BLaER1 treated with 17β-estradiol and CSF1 and Interleukin-3, amounts not matched to agents 10 nM and 100 nM (cell line): ENCODE data around the gene CLDN19.

Source experiments
- H3K27ac ChIP-seq, 11 experiments: shearing (Covaris generic); formaldehyde crosslinking; 2 replicates each; pipeline ENCODE4 v1.8.1; 2022
- H3K27me3 ChIP-seq, 11 experiments: shearing (Covaris generic); formaldehyde crosslinking; 2 replicates each; pipeline ENCODE4 v1.8.1; 2022
- H3K36me3 ChIP-seq, 11 experiments: shearing (Covaris generic); formaldehyde crosslinking; 2 replicates each; pipeline ENCODE4 v1.8.1; 2022
- H3K4me1 ChIP-seq, 10 experiments: shearing (Covaris generic); formaldehyde crosslinking; 2 replicates each; pipeline ENCODE4 v1.8.1; 2022
- H3K4me2 ChIP-seq, 11 experiments: shearing (Covaris generic); formaldehyde crosslinking; 2 replicates each; pipeline ENCODE4 v1.8.1; 2022
- H3K4me3 ChIP-seq, 10 experiments: shearing (Covaris generic); formaldehyde crosslinking; 2 replicates each; pipeline ENCODE4 v1.8.1; 2022
- H3K9ac ChIP-seq, 11 experiments: shearing (Covaris generic); formaldehyde crosslinking; 2 replicates each; pipeline ENCODE4 v1.8.1; 2022
- H3K9me3 ChIP-seq, 11 experiments: shearing (Covaris generic); formaldehyde crosslinking; replicated peaks in 1 of 11; 2 replicates each; pipeline ENCODE4 v1.8.1; 2022
- H4K20me1 ChIP-seq, 11 experiments: shearing (Covaris generic); formaldehyde crosslinking; 2 replicates each; pipeline ENCODE4 v1.8.1; 2022
- Cebpa-rat ChIP-seq, 11 experiments: shearing (Covaris generic); IDR thresholded peaks; 2 replicates each; pipeline ENCODE4 v1.8.1; 2022

Gene CLDN19, protein sequence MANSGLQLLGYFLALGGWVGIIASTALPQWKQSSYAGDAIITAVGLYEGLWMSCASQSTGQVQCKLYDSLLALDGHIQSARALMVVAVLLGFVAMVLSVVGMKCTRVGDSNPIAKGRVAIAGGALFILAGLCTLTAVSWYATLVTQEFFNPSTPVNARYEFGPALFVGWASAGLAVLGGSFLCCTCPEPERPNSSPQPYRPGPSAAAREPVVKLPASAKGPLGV

GRCh38 chr1:42739753-42740700, at the start of gene CLDN19:
CLDN19 (minus strand) TSS chr1:42740236; CDS start chr1:42740063, 173 bp downstream.
- no peaks in the 10 kb centered on the region for H3K9me3 ChIP-seq
- H3K9ac ChIP-seq: 0 out of 22 replicates have a peak within 1 kb of the TSS, but pooled peaks of 1 of the 11 experiments have one; percentile 26
- no peak within 1 kb of the TSS for H3K27ac ChIP-seq
- TF ChIP-seq Cebpa-rat (IDR thresholded peaks at IDR 0.05): no peak
- H3K4me1 ChIP-seq: peaks cover 31 to 46% (median 41%) of the 10 kb centered on the region in 10 experiments
- H3K27me3 ChIP-seq: no peaks in the 10 kb centered on the region
- peaks cover 0 to 3% (median 0%) of the 10 kb centered on the region in 11 experiments; a peak in 2 of 22 replicates for H3K36me3 ChIP-seq
- H4K20me1 ChIP-seq: peaks cover 0 to 6% (median 0%) of the 10 kb centered on the region in 11 experiments; a peak in 1 of 22 replicates
- peak within 1 kb of the TSS in 7 of 11 experiments; percentile 18 to 82 (median 76); a peak in 12 of 22 replicates for H3K4me2 ChIP-seq
- no peak within 1 kb of the TSS for H3K4me3 ChIP-seq

- Histone ChIP-seq H3K4me1 (peaks cover 13 to 21% (median 15%) of the 10 kb centered on the region in 10 experiments; a peak in 19 of 20 replicates), H3K9me3 (no peaks in the 10 kb centered on the region), H3K9ac (no peak overlapping the region), H3K36me3 (peaks cover 0 to 11% (median 6%) of the 10 kb centered on the region in 11 experiments; a peak in 14 of 22 replicates), H3K27ac (no peak overlapping the region), H3K4me3 (no peak overlapping the region), H3K4me2 (no peak overlapping the region), H3K27me3 (peaks cover 0 to 11% (median 0%) of the 10 kb centered on the region in 11 experiments; a peak in 4 of 22 replicates), H4K20me1 (peaks cover 0 to 12% (median 0%) of the 10 kb centered on the region in 11 experiments; a peak in 2 of 22 replicates)
- no peak for TF ChIP-seq Cebpa-rat (IDR thresholded peaks at IDR 0.05)
Measured at GRCh38 chr1:42788021-42788420, 48.0 kb upstream of the CLDN19 start.

- Histone ChIP-seq H3K4me3 (no peak overlapping the region), H3K9me3 (no peaks in the 10 kb centered on the region), H3K27ac (no peak overlapping the region), H4K20me1 (peaks cover 0 to 12% (median 0%) of the 10 kb centered on the region in 11 experiments; a peak in 2 of 22 replicates), H3K27me3 (peaks cover 0 to 11% (median 0%) of the 10 kb centered on the region in 11 experiments; a peak in 4 of 22 replicates), H3K4me1 (peaks cover 13 to 30% (median 20%) of the 10 kb centered on the region in 10 experiments), H3K36me3 (peaks cover 4 to 30% (median 20%) of the 10 kb centered on the region in 11 experiments; a peak in 20 of 22 replicates), H3K4me2 (peak overlapping the region in 5 of 11 experiments; percentile 66 to 82 (median 71); a peak in 5 of 22 replicates), H3K9ac (no peak overlapping the region)
- TF ChIP-seq Cebpa-rat (IDR thresholded peaks at IDR 0.05): no peak
Measured at GRCh38 chr1:42786097-42786496, 46.1 kb upstream of the CLDN19 start.

DNA sequence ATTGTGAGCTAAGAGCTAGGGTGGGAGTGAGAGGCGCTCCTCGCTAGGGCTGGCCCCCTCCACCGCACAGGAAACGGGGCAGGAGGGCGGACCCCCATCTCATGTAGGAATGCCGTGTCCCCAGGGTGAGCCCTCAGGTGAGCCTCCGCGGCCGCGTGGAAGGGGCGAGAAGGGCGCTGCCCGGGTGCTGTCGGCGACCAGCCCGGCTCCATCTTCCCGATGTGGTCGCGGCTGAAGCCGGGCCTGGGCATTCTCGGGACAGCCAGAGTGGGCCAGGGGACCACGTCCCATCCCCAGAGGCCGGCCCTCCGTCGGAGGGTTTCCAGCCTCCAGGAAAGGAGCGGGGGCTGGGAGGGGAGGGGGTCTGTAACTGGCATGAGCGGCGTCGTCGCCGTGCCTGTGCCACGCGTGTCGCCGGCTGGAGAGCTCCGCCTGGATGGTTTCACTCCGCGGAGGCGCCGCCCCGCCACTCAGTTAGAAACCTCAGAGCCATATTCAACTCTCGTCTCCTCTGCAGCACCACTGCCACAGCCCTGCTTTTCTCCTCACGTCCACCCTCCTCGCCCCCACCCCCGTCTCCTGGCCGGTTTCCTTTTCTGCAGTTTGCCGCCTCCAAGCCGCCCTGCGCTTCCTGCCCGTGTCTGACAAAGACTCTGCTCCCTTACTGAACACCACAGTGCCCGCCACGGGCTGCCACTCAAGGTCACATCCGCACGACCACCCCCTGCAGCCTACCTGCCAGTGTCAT, 45.1 kb upstream of the CLDN19 start, which contains the start of gene TMEM269:
TMEM269 (plus strand) TSS at position 46 of the 748 bp plus-strand sequence. CDS start 4,903 bp downstream, outside the sequence.
- H3K4me3 ChIP-seq: peak within 1 kb of the TSS in 7 of 10 experiments; percentile 12 to 56 (median 28); a peak in 7 of 20 replicates
- TF ChIP-seq Cebpa-rat (IDR thresholded peaks at IDR 0.05): no peak
- no peaks in the 10 kb centered on the region for H3K9me3 ChIP-seq
- H3K27me3 ChIP-seq: peaks cover 0 to 11% (median 0%) of the 10 kb centered on the region in 11 experiments; a peak in 4 of 22 replicates
- peak within 1 kb of the TSS in 10 of 11 experiments; percentile 11 to 41 (median 28); a peak in 8 of 22 replicates for H3K9ac ChIP-seq
- peaks cover 13 to 34% (median 20%) of the 10 kb centered on the region in 10 experiments for H3K4me1 ChIP-seq
- H3K27ac ChIP-seq: peak within 1 kb of the TSS in 4 of 11 experiments; percentile 1 to 28 (median 9); a peak in 5 of 22 replicates
- H3K4me2 ChIP-seq: peak within 1 kb of the TSS; percentile 66 to 83 (median 73)
- H3K36me3 ChIP-seq: peaks cover 11 to 39% (median 29%) of the 10 kb centered on the region in 11 experiments
- H4K20me1 ChIP-seq: peaks cover 0 to 14% (median 0%) of the 10 kb centered on the region in 11 experiments; a peak in 2 of 22 replicates

DNA sequence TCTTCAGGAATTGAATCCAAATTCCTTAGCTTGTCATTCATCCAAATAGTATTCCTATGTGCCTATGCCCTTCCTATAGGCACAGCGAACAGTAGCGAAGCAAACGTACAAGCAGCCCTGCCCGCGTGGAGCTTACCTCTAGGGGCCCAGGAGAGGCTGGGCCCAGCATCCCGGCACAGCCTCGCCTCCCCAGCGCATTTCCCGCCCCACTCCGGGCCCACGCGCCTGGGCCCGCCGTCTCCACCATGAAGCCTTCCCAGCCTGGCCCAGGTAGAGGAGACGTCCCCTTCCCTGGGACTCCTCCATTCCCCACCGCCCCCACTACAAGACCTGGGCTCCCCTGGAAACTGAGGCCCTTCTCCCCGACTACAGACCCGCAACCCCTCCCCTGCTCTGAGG, 44.5 kb upstream of the CLDN19 start:
- no peak for TF ChIP-seq Cebpa-rat (IDR thresholded peaks at IDR 0.05)
- Histone ChIP-seq H4K20me1 (peaks cover 0 to 14% (median 0%) of the 10 kb centered on the region in 11 experiments; a peak in 3 of 22 replicates), H3K9ac (no peak overlapping the region), H3K4me2 (peak overlapping the region; percentile 66 to 83 (median 73); a peak in 20 of 22 replicates), H3K36me3 (peaks cover 11 to 44% (median 35%) of the 10 kb centered on the region in 11 experiments), H3K9me3 (no peaks in the 10 kb centered on the region), H3K4me3 (peak overlapping the region in 1 of 10 experiments; percentile 32; a peak in 2 of 20 replicates), H3K4me1 (peaks cover 13 to 36% (median 20%) of the 10 kb centered on the region in 10 experiments), H3K27ac (0 out of 22 replicates have a peak overlapping the region, but pooled peaks of 1 of the 11 experiments have one; percentile 11), H3K27me3 (peaks cover 0 to 11% (median 0%) of the 10 kb centered on the region in 11 experiments; a peak in 4 of 22 replicates)

DNA sequence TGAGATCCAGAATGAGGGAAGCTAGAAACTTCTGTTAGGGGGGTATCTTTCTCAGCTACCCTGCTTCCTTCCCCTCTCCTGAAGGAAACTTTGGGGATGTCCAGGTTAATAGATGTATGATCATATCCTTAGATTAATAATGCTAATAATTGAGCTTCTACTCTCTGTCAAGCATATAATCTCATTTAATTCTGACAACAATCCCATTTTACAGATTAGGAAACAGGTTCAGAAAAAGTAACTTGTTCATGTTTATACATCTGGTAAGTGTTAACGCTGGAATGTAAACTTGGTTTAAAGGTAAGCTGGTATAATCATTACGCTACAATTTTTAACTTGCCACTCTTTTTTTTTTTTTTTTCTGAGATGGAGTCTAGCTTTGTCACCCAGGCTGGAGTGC, 43.1 kb upstream of the CLDN19 start:
- peaks cover 13 to 39% (median 20%) of the 10 kb centered on the region in 10 experiments for H3K4me1 ChIP-seq
- H3K27ac ChIP-seq: no peak overlapping the region
- no peak overlapping the region for H3K4me3 ChIP-seq
- H3K27me3 ChIP-seq: peaks cover 0 to 11% (median 0%) of the 10 kb centered on the region in 11 experiments; a peak in 4 of 22 replicates
- TF ChIP-seq Cebpa-rat (IDR thresholded peaks at IDR 0.05): no peak
- H3K9me3 ChIP-seq: no peaks in the 10 kb centered on the region
- H3K9ac ChIP-seq: no peak overlapping the region
- peaks cover 18 to 56% (median 46%) of the 10 kb centered on the region in 11 experiments for H3K36me3 ChIP-seq
- H4K20me1 ChIP-seq: peaks cover 0 to 14% (median 0%) of the 10 kb centered on the region in 11 experiments; a peak in 6 of 22 replicates
- peak overlapping the region in 2 of 11 experiments; percentile 22 to 37; a peak in 2 of 22 replicates for H3K4me2 ChIP-seq

DNA sequence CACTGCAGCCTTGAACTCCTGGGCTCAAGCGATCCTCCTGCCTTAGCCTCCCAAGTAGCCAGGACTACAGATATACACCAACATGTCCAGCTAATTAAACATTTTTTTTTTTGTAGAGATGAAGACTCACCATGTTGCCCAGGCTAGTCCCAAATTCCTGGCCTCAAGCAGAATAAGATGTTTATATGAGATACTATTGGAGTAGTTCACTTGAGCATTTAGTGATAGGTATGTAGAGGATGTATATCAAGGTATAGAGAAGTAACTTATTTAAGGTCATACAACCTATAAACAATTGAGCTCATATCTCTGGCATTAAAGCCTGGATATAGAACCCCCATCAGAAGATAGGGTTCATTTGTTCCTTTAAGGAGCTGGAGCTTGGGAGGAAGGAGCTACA, 40.1 kb upstream of the CLDN19 start:
- H3K27ac ChIP-seq: no peak overlapping the region
- no peak overlapping the region for H3K4me2 ChIP-seq
- H3K4me3 ChIP-seq: no peak overlapping the region
- H3K36me3 ChIP-seq: peaks cover 46 to 86% (median 75%) of the 10 kb centered on the region in 11 experiments
- TF ChIP-seq Cebpa-rat (IDR thresholded peaks at IDR 0.05): no peak
- H3K4me1 ChIP-seq: peaks cover 7 to 31% (median 11%) of the 10 kb centered on the region in 10 experiments
- H3K27me3 ChIP-seq: peaks cover 0 to 11% (median 0%) of the 10 kb centered on the region in 11 experiments; a peak in 4 of 22 replicates
- no peak overlapping the region for H3K9ac ChIP-seq
- no peaks in the 10 kb centered on the region for H3K9me3 ChIP-seq
- H4K20me1 ChIP-seq: peaks cover 0 to 31% (median 8%) of the 10 kb centered on the region in 11 experiments; a peak in 9 of 22 replicates
